ENCODE measurements around the gene BTBD19. TPM values are rescaled to one million over a fixed set of nuclear protein-coding genes. Genes with fewer than 3 reads are reported as not detected.

Gene BTBD19
- total and polyA plus RNA-seq, 9 of the 15 experiments (the other 6 are each of a cell fraction or from before 2014, with no cell fraction given), result 0.22 to 2.0 (median 0.95) TPM

DNA sequence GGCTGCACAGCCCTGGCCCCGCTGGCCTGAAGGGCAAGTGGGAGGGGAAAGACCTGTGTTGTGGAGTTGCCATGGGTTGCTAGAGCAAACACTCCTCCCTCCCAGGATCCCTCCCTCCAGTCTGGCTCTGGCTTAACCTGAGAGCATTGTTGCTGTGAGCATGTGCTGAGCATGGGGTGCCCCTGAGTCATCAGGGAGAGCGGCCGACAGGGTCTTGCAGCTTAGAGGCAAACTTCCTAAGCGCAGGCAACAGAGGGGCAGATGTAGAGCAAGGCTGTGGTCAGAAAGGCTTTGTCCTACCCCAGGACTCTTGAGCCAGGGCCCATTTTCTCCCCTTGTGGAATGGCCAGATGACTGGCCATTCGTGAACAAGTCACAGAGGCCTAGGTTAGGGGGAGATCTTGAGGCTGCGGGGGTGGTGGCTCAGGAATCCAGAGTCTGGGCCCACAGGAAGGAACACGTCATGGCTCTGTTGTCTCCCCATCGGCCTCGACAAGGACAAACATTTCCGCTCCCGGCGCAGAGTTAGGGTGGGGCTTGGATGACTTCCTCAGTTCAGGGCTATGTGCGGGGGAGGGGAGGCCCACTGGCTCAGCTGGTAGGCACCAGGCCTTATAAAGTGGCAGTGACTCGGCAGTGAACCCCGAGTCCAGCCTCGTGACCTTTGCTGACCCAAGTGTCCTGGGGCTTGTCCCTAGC, 810 bp upstream of the BTBD19 start (continued):
- TF ChIP-seq TBP (optimal IDR thresholded peaks at IDR 0.05; ENCODE audit: low read depth, low read length) (peak; percentile 82), PHTF2 (CRISPR knock-in tag; IDR thresholded peaks at IDR 0.05) (no peak), NFYB (IDR thresholded peaks at IDR 0.05; ENCODE audit: extremely low read depth, insufficient read length) (no peak), IFI16 (CRISPR knock-in tag; IDR thresholded peaks at IDR 0.05) (no peak), CCAR2 (IDR thresholded peaks at IDR 0.05; ENCODE audit: low read depth, low read length) (no peak), NFIX (CRISPR knock-in tag; IDR thresholded peaks at IDR 0.05; ENCODE audit: low read depth) (no peak), ZNF584 (CRISPR knock-in tag; IDR thresholded peaks at IDR 0.05; ENCODE audit: low read depth) (peak; percentile 95), RBM22 (IDR thresholded peaks at IDR 0.05; ENCODE audit: low read depth, low read length, poor library complexity, severe bottlenecking) (peak; percentile 2), SRSF9 (IDR thresholded peaks at IDR 0.05; ENCODE audit: borderline replicate concordance, low read depth, low read length) (no peak), HDAC6 (IDR thresholded peaks at IDR 0.05; ENCODE audit: low read depth, low read length) (no peak), SP2 (IDR thresholded peaks at IDR 0.05; ENCODE audit: extremely low read depth, low read depth, low read length, poor library complexity, severe bottlenecking) (no peak), RERE (CRISPR knock-in tag; IDR thresholded peaks at IDR 0.05; ENCODE audit: borderline replicate concordance) (peak; percentile 97), CBX8 (IDR thresholded peaks at IDR 0.05; ENCODE audit: borderline replicate concordance, extremely low read depth, low read depth, low read length, poor library complexity, severe bottlenecking) (no peak), ZNF146 (CRISPR knock-in tag; IDR thresholded peaks at IDR 0.05; ENCODE audit: unreplicated experiment) (no peak)
- TF ChIP-seq, protein P1, sequence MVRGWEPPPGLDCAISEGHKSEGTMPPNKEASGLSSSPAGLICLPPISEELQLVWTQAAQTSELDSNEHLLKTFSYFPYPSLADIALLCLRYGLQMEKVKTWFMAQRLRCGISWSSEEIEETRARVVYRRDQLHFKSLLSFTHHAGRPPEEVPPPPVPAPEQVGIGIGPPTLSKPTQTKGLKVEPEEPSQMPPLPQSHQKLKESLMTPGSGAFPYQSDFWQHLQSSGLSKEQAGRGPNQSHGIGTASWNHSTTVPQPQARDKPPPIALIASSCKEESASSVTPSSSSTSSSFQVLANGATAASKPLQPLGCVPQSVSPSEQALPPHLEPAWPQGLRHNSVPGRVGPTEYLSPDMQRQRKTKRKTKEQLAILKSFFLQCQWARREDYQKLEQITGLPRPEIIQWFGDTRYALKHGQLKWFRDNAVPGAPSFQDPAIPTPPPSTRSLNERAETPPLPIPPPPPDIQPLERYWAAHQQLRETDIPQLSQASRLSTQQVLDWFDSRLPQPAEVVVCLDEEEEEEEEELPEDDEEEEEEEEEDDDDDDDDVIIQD (CRISPR knock-in tag; IDR thresholded peaks at IDR 0.05), result no peak
- TF ChIP-seq, protein P2, sequence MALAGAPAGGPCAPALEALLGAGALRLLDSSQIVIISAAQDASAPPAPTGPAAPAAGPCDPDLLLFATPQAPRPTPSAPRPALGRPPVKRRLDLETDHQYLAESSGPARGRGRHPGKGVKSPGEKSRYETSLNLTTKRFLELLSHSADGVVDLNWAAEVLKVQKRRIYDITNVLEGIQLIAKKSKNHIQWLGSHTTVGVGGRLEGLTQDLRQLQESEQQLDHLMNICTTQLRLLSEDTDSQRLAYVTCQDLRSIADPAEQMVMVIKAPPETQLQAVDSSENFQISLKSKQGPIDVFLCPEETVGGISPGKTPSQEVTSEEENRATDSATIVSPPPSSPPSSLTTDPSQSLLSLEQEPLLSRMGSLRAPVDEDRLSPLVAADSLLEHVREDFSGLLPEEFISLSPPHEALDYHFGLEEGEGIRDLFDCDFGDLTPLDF (CRISPR knock-in tag; IDR thresholded peaks at IDR 0.05), result peak; percentile 85
- TF ChIP-seq, protein P3, sequence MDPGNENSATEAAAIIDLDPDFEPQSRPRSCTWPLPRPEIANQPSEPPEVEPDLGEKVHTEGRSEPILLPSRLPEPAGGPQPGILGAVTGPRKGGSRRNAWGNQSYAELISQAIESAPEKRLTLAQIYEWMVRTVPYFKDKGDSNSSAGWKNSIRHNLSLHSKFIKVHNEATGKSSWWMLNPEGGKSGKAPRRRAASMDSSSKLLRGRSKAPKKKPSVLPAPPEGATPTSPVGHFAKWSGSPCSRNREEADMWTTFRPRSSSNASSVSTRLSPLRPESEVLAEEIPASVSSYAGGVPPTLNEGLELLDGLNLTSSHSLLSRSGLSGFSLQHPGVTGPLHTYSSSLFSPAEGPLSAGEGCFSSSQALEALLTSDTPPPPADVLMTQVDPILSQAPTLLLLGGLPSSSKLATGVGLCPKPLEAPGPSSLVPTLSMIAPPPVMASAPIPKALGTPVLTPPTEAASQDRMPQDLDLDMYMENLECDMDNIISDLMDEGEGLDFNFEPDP (CRISPR knock-in tag; IDR thresholded peaks at IDR 0.05), result 0 out of 2 replicates have a peak, but pooled peaks have one; percentile 22

Measured in K562 (cell line).